NCI-H2081 (cell line): ENCODE measurements around the gene FGFR2.
"Not testable (repeated sequence)": the region's sequence is repeated elsewhere in the genome, so short reads cannot be mapped to it uniquely, and the experiment has no call there.

Experiments
- DNase-seq, 2 experiments: peaks; one replicate each; lab custom pipeline; 2025; lab: John Stamatoyannopoulos, UW

The FGFR2 gene

DNA sequence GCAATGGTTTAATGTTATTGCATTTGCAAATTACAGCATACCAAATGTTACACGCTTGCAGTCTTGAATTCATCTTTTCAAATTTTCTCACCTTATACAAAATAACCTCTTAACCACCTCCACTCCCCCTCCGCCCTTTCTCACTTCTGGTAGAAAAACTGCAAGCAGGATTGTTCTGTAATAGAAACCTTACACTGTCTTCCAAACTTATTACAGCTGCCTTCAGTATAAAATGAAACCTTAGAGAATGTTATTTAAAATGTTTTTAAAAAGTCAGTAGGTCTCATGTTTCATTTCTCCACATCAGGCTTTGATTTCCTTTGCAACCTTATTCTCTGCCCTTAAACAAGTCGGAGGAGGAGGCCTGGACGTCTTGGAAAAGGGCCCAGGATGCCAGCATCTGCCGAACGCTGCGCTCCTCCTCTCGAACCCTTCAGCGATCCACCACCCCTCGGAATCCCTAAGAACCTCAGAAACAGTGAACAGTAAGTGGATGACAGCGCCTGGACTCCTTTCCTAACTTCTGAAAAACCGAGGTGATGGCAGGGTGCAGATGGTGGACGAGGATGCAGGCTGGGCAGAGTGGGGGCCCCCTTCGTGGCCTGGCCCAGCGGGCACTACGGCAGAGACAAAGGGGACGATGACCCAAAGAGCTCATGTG lies 74.0 kb downstream of the FGFR2 start:
- no peak for DNase-seq

DNA sequence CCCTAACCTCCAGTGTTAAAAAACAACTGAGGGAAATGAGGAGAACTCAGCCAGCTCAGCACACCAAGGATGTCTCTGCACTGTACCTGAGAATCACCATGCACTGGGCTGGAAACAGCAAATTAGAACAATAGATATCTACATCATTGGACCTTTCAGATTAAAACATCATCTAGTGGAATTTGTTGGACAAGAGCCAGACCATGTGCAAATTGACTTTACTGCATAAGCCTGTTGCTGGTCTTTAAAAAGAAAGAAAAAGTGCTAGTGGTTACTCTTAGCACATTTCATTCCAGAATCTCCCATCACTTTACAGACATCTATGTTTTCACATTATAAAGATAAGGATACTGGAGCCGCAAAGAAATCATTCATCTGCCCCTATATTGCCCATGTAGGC lies 75.4 kb downstream of the FGFR2 start:
- no peak for DNase-seq

DNA sequence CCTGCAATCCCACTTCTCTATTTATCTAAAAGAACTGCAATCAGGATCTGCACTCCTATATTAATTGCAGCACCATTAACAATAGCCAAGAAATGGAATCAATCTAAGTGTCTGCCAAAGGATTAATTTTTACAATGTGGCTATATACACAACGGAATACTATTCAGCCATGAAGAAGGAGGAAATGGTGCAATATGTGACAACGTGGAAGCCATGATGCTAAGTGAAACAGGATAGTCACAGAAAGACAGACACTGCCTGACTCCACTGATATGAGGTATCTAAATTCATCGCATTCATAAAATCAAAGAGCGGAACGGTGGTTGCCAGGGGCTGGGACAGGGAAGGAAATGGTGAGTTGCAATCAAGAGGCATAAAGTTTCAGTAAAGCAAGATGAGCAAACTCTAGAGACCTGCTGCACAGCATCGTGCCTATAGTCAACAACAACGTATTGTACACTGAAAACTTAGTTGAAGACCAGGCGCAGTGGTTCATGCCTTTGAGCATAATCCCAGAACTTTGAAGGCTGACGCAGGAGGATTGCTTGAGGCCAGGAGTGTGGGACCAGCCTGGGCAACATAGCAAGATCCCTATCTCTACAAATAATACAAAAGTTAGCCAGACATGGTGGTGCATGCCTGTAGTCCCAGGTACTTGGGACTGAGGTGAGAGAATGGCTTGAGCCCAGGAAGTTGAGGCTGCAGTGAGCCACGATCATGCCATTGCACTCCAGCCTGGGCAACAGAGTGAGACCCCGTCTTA lies 76.3 kb downstream of the FGFR2 start:
- DNase-seq = no peak

DNA sequence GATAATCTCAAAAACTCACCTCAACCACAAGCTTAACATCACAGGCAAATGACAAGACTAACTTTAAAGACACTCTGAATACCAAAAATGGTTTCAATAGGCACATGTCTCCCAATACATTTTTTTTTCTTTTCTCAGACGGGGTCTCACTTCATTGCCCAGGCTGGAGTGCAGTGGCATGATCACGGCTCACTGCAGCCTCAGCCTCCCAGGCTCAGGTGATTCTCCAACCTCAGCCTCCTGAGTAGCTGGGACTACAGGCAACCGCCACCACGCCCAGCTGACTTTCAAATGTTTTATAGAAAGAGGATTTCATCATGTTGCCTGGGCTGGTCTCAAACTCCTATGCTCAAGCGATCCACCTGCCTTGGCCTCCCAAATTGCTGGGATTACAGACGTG lies 77.7 kb downstream of the FGFR2 start:
- not testable (repeated sequence) for DNase-seq

DNA sequence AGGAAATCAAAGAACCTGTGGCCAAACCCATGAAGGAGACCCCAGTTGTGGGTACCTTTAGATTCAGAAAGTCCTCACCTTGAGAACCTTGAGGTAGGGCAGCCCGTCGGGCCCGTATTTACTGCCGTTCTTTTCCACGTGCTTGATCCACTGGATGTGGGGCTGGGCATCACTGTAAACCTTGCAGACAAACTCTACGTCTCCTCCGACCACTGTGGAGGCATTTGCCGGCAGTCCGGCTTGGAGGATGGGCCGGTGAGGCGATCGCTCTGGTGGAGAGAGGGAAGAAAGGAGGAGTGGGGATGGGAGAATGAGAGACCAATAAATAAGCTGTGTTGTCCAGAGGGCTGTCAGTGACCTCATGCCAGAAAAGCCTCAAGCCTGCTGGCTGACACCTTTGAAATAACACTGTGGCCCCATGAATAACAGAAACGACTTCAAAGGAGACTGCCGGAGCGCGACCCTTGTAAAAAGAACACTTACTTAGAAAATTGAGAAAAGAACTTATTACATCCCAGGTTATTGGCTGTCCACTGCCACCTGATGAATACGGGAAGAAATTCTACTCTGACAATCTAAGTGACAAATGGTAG lies 78.2 kb downstream of the FGFR2 start:
- no peak for DNase-seq

DNA sequence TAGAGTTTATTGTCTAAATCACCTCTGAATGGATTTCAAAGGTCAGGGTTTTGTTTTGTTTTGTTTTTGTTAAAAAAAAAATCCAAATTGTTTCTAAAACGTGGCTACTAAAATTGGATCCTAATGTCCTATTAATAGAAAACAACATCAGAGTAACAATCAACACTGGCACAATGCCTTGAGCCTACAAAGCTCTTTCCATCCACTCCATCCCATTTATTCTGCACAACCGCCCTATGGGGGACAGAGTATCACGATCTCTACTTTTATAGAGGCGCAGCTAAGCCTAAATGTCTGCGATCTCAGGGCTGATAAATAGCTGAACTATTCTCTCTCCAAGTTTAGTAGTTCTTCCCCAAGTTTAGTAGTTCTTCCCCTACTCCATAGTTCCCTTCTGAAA lies 78.8 kb downstream of the FGFR2 start:
- no peak for DNase-seq

DNA sequence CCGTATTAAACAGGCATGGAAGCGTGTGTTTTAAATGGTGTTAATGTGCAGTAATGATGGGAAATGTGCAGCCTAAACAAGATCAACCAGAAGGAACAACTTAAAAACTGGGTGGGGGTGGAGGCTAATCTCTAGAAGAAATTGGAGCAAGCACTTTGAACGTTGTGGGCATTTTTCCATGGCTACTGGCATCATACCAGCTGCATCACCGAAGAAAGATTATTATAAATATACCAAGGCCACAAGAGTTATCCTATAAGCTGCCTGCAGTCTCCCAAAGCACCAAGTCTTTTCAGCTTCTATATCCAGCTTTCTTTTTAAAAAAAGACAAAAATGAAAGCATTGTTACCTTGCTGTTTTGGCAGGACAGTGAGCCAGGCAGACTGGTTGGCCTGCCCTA lies 79.9 kb downstream of the FGFR2 start:
- no peak for DNase-seq

DNA sequence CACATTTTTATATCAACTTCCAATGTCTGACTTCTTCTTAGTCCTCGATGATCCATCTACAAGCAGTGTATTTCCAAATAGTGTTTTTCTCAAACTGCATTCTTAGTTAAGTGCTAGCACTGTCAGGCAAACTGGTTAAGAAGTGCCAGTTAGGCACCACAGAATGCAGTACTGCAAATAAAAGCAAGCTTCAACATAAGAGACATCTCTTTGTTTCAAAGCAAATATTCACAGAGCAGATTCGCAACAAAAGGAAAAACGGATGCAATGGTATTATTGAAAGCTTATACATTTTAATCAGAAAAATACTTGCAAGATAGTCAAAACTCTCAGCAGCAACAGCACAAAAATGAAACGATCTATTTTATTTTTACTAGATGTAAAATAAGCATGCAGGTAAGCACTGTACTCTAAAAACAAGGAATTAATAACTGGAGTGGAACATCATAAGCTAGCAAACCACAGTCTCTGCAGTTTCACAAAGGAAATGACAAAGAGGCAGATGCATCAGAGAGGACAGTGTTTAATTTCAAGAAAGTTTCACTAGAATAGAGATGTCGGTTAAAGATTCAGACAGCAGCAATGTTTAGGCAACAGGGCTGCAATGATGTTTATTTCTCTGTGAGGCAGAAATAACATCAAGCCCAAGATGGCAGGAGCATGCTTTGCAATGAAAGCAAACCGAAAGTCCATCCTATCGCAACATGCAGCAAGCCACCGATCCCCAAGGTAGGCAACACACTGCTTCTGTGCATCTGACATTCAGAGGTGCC lies 82.0 kb downstream of the FGFR2 start:
- DNase-seq = no peak

DNA sequence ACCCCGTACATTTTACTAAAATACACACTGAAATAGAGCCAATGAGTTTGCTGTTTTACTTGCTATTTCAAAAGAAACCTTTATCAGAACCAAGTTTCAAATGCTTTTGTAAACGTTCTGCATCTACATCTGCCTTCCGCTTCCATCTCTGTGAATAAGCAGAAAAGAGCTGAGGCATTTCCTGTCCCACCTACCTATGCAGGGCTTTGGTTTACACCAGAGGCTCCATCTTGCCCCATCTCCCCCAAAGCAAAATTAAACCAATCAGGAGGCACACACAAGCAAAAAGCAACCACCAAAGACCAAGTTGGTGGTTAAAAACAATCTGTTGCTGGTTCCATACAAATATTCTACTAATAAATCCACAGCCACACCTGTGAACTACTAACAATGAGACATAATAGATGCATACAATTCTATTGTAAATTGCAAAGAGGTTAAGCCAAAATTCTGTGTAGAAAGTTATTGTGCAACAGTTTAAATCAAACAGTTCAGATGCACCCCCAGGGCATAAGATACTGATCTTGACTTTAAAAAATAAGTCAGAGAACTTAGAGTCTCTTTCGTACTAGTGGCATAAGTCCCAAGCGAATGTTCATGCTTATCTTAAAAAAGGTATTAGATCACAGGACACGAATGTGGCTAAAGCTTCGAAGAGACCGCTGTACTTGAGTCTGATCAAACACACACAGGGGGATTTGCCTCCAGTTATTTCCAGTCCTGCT lies 83.9 kb downstream of the FGFR2 start:
- DNase-seq = no peak

DNA sequence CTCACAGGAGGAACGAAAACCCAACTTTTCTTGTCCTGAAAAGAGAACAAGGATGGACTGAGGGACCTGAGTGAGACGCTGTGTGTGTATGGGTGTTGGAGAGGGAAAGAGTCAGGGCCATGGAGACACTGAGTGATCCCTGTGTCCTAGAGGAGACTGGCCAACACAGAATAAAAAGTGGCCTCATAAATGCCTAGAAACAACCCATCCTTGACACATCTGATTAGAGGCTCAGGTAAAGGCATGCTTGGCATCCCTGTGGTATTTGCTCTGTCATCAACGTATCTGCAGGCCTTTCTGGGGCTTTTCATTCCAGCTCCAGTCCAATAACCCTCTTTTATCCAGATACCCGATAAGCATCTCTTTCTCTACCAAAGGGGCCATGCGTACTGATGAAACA lies 86.3 kb downstream of the FGFR2 start:
- no peak for DNase-seq

DNA sequence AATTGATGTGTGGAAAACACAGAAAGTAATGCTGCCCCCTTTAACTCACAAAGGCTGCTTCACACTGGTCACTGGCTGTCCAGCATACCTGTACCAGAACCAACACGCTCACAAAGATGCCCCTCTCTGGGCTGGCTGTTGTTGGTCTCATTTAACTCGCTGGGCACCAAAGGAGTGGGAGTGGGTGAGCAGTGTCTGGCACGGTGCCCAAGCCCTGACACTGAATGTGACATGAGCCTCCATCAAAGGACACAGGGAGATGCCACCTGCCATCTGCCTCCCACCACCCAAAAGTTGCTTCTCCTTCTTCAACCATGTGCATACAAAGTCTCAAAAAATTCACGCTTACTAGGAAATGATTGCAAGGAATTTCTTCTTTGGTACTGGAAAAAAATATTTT lies 86.8 kb downstream of the FGFR2 start:
- DNase-seq = no peak

DNA sequence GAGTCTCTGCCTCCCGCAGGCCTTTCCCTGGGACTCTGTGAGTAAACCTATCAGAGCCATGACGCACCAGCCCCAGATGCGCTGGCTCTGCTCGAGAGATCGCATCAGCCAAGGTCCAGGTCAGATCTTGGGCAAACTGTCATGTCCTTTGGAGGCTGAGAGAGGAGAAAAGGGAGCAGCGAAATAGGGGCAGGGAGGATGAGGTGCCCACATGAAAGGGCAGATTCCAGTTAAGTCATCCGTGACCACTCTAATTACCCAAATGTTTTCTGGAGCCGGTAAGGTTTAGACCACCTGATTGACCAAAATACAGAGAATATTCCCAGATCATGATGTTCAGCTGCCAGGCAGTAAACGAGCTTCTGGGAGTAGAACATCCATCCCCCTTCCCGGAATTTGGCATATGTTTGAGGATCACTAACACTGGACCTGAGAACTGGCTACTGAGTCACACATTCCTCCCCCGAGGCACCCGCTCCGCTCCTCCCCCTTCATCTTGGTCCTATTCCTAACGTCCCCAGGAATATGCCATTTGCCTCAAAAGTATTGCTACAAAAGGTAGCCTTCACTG lies 88.0 kb downstream of the FGFR2 start:
- DNase-seq = no peak

DNA sequence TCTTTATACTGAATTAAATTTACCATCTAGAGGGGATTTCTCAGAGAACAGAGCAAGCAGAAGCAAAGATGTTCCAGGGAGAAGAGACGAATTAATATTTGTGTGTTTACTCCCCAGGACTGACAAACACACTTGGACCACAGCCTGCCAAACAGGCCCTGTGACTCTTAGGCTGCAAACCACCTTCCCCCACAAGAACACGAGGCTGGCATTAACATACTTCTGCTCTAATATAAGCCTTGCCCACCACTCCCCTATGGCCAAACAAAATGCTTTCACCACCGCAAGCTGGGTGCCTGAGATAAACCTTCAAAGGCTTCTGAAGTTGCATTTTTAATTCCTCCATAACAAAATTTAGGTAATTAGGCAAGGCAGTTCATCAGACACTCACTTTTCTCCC lies 88.4 kb downstream of the FGFR2 start:
- DNase-seq = no peak

DNA sequence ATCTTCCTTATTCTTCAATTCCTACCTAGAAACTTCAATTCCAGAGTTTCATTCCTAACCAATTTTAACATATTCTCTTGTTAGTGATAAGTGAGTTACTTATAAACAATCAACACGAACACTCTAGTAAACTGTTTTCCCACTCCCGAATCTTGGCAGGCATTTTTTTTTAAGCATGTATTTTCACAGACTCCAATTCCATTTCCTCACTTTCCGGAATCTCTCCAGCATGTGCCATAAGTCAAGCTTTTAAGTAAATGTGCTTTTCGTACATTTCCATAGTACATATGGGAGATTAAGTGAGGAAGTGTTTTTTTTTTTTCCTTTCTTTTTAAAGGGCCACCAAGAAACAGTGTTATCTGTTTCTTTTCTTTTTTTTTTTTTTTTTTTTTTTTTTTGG lies 89.1 kb downstream of the FGFR2 start:
- no peak for DNase-seq

DNA sequence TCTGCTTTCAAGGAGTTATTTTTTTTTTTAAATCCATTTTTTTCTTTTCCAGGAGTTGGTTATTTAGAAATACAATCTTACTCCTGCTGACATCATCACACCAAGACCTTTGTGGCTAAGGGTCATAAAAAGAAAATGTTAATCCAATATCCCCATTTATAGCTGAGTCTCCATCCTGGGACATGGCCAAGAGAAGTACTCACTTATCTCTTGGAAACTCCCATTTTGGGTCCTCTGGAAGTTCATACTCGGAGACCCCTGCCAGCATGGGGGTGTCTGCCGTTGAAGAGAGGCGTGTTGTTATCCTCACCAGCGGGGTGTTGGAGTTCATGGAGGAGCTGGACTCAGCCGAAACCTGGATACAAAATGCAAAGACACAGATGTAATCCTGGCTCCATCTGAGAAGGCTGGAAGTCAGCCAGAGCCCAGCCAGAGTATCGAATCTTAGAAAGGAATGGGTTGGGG lies 94.6 kb downstream of the FGFR2 start:
- DNase-seq = no peak

DNA sequence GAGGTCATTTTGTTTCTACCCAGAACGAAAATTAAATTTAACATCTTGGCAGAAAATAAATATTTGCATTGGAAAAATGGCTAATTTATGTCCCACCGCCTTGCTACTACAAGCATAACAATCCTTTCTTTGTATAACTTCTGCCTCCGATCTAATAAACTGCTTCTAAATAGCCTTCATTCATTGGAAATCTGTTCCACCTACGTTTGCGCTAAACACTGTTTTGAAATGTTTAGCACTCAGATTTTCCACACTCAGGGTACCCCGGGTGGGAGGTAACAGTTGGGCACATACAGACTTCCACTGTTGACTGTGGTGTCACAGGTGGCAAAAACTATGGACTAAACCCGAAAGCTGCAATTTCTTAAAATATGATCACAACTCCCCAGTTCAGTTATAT lies 96.4 kb downstream of the FGFR2 start:
- DNase-seq = no peak

DNA sequence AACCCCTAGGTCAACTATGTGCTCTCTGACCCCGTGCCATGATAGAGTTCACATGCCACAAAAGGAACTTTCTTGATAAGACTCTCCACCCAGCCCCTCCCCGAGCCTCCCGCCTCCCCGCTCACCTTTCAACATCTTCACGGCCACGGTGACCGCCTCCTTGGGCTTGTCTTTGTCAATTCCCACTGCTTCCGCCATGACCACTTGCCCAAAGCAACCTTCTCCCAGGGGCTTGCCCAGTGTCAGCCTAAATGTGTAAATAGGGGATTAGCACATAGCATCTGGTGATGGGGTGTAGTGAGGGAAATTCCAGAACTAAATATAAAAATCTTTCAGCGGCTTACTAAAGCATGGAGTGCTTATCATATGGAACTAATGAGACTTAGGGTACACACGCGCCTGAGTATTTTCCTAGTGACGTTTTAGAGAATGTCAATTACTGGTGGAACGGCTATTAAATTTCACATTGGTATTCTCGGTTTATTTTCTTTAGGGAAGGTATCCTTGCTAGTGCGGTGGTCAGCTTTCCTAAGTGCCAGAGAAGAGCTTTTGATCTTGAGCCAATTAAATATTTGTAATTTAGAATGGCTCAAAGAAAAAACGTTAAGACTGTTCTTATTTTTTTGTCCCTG lies 97.4 kb downstream of the FGFR2 start:
- no peak for DNase-seq

DNA sequence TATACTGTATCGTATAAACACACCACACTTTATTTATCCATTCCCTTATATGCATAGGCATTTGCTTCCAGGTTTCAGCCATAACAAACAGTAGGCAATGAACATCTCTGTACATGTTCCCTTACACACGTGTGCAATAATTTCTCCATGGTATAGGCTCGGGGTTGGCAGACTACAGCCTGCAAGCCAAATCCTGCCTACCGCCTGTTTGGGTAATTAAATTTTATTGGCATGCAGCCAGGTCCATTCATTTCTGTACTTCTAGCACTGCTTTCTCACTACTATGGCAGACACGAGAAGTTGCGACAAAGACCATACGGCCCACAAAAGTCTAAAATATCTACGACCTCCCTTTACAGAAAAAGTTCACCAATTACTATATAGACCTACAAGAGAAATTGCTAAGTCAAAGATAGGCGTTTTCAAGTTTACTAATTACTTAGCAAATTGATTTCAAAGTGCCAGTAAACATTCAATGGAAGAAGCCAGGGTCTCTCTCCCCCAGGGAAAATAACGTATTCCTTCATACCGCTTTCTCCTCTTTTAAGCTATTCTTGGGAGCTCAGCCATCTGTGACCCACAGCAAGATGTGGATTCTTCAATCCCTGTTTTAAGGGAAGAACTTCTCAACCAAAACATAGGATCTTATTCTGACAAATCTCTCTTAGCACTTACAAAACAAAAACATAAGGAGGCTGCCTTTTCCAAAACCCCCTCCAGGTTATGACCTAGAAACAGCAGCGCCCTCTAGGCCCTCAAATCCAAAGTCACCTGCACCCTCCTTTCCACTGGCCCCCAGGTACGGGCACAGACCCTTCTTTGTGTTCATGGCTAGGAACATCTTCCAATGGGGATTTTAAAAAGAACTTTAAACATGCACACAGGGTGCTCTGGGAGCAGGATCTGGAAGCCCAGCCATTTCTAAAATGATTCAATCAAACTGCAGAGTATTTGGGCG lies 100.5 kb downstream of the FGFR2 start:
- DNase-seq = no peak

DNA sequence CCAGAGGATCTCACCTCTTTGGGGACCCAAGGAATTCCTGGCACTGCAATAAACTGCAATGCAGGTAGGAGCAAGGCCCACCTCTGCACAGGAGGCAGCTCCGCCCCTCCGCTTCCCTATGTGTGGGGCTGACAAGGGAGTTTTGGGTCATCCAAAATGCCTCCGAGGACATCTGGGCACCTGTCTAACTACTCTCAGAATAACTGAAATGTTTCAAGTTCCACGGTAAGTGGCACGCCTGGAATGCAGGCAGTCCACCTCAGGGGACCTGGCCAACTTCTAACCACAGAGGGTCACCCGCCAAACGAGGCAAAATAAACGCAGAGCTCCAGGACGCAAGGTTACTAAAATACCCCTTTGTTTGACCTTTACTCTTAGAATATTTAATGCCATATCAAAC lies 102.5 kb downstream of the FGFR2 start:
- DNase-seq = no peak

DNA sequence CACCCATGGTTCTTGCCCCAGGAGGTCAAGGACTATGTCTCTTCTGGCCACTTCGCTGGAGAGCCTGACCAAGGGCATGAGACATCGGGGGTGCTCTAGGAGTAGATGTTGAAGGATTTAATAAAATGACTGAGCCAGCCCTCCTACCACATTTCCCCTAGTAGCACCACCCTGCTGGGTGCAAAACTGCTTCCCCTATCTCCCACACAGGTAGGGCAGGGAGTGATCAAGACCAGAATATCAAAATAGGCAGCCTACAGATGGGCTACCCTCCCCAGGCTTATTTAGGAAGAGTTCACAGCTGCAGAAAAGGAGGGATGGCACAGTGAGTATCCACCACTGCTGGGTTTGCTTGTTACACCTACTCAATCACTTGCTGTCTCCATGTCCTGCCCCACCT lies 103.9 kb downstream of the FGFR2 start:
- DNase-seq = no peak
